Type B pancreatic cell (in vitro differentiated cells): ENCODE measurements around the gene GFRA3. TPM values are rescaled to one million over a fixed set of nuclear protein-coding genes. Genes with fewer than 3 reads are reported as not detected.

Source experiments
- DNase-seq: peaks from one replicate; pipeline ENCODE4 v3.0.0; 2021; ENCODE audit warnings: mixed read lengths; ENCODE audit not compliant: unreplicated experiment; ENCODE audit errors: extremely low spot score
- H3K27ac Mint-ChIP-seq: 2 replicates; pipeline ENCODE4 v1.8.0; 2021; ENCODE audit warnings: mild to moderate bottlenecking, mixed read lengths
- H3K27me3 Mint-ChIP-seq: 2 replicates; pipeline ENCODE4 v1.8.0; 2021; ENCODE audit warnings: mixed read lengths
- H3K36me3 Mint-ChIP-seq: 2 replicates; pipeline ENCODE4 v1.8.0; 2021; ENCODE audit warnings: mixed read lengths
- H3K4me1 Mint-ChIP-seq: one replicate; pipeline ENCODE4 v1.8.0; 2021; ENCODE audit warnings: mixed read lengths; ENCODE audit not compliant: unreplicated experiment
- H3K4me3 Mint-ChIP-seq: 2 replicates; pipeline ENCODE4 v1.8.0; 2021; ENCODE audit warnings: mild to moderate bottlenecking, mixed read lengths
- H3K9me3 Mint-ChIP-seq: 2 replicates; pipeline ENCODE4 v1.8.0; 2021; ENCODE audit warnings: mixed read lengths
- total RNA-seq: library from RNA; stranded (reverse); gene quantifications from 2 replicates; pipeline ENCODE4 v1.2.1, GENCODE V29; 2021; ENCODE audit warnings: low replicate concordance
- TF ChIP-seq, protein P1 (sequence below): fragments of 200-600 bp; sonication (generic); conservative IDR thresholded peaks from 2 replicates; pipeline ENCODE4 v1.5.0; 2021; ENCODE audit warnings: antibody characterized with exemption, mild to moderate bottlenecking

Gene GFRA3
- total RNA-seq, 1 donor from 2014 or later: 1.8 TPM

DNA sequence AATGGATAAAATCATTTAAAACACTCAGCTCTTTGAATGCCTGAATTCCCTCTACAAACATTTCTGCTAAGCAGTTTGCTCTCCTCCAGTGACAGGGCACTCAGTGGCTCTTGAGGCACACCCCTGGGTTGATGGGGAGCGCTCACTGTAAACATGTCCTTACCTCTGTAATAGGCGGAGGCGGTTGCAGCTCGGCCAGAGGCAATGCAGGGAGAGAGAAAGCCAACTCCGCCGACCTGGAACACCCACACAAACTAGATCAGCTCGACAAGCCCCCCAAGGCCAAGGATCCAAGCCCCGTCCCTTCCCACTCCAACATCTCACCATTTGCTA lies 61.6 kb downstream of the GFRA3 start:
- Mint-ChIP-seq H3K4me1 (peaks cover 20% of the 10 kb centered on the region), H3K4me3 (peak overlapping the region; percentile 99), H3K27ac (peak overlapping the region; percentile 97), H3K9me3 (no peaks in the 10 kb centered on the region), H3K36me3 (no peaks in the 10 kb centered on the region), H3K27me3 (no peaks in the 10 kb centered on the region)
- DNase-seq: no peak
- TF ChIP-seq, protein P1, sequence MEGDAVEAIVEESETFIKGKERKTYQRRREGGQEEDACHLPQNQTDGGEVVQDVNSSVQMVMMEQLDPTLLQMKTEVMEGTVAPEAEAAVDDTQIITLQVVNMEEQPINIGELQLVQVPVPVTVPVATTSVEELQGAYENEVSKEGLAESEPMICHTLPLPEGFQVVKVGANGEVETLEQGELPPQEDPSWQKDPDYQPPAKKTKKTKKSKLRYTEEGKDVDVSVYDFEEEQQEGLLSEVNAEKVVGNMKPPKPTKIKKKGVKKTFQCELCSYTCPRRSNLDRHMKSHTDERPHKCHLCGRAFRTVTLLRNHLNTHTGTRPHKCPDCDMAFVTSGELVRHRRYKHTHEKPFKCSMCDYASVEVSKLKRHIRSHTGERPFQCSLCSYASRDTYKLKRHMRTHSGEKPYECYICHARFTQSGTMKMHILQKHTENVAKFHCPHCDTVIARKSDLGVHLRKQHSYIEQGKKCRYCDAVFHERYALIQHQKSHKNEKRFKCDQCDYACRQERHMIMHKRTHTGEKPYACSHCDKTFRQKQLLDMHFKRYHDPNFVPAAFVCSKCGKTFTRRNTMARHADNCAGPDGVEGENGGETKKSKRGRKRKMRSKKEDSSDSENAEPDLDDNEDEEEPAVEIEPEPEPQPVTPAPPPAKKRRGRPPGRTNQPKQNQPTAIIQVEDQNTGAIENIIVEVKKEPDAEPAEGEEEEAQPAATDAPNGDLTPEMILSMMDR: no peak

DNA sequence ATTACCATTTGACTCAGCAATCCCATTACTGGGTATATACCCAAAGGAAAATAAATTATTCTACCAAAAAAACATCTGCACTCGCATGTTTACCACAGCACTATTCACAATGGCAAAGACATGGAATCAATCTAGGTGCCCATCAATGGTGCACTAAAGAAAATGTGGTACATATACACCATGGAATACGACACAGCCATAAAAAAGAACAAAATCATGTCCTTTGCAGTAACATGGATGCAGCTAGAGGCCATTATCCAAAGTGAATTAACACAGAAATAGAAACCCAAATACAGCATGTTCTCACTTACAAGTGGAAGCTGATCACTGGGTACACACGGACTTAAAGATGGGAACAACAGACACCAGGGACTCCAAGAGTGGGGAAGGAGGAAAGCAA lies 63.4 kb downstream of the GFRA3 start:
- TF ChIP-seq, protein P1: no peak
- no peaks in the 10 kb centered on the region for H3K36me3 Mint-ChIP-seq
- H3K27ac Mint-ChIP-seq: no peak overlapping the region
- peaks cover 20% of the 10 kb centered on the region for H3K4me1 Mint-ChIP-seq
- no peaks in the 10 kb centered on the region for H3K27me3 Mint-ChIP-seq
- DNase-seq: no peak
- no peaks in the 10 kb centered on the region for H3K9me3 Mint-ChIP-seq
- H3K4me3 Mint-ChIP-seq: peak overlapping the region; percentile 76

Other genes with a start within 250 kb of the GFRA3 start
- gene FAM13B, start 241.5 kb downstream of the GFRA3 start, total RNA-seq: 39.6 and 40.3 TPM in 2 replicates
- not detected in 2 replicates for gene WNT8A, start 190.6 kb downstream of the GFRA3 start, total RNA-seq
- gene NME5, start 135.2 kb downstream of the GFRA3 start, total RNA-seq: 4.3 and 7.8 TPM in 2 replicates
- 77.8 and 138 TPM in 2 replicates for gene BRD8, start 96.0 kb downstream of the GFRA3 start, total RNA-seq
- gene KIF20A, start 95.5 kb downstream of the GFRA3 start, total RNA-seq: 20.5 and 61.0 TPM in 2 replicates
- 40.2 and 41.6 TPM in 2 replicates for gene CDC23, start 61.3 kb downstream of the GFRA3 start, total RNA-seq
- gene CDC25C, start 57.2 kb upstream of the GFRA3 start, total RNA-seq: 4.1 and 17.2 TPM in 2 replicates
- gene FAM53C, start 63.6 kb upstream of the GFRA3 start, total RNA-seq: 48.2 and 56.4 TPM in 2 replicates
- 88.8 and 97.7 TPM in 2 replicates for gene KDM3B, start 78.1 kb upstream of the GFRA3 start, total RNA-seq
- gene REEP2, start 164.4 kb upstream of the GFRA3 start, total RNA-seq: 7.8 and 31.0 TPM in 2 replicates
- 64.4 and 283 TPM in 2 replicates for gene EGR1, start 190.9 kb upstream of the GFRA3 start, total RNA-seq